CD4-positive, alpha-beta T cell treated with Interleukin-6 for 4 hours (primary cell): Measurements from ENCODE around the gene CNIH1.
"Not testable (repeated sequence)": the region's sequence is repeated elsewhere in the genome, so short reads cannot be mapped to it uniquely, and the experiment has no call there.

Experiments used
- DNase-seq: peaks from one replicate; pipeline ENCODE4 v3.0.0-alpha.2; 2020; ENCODE audit warnings: mixed read lengths

CNIH1 gene

DNA sequence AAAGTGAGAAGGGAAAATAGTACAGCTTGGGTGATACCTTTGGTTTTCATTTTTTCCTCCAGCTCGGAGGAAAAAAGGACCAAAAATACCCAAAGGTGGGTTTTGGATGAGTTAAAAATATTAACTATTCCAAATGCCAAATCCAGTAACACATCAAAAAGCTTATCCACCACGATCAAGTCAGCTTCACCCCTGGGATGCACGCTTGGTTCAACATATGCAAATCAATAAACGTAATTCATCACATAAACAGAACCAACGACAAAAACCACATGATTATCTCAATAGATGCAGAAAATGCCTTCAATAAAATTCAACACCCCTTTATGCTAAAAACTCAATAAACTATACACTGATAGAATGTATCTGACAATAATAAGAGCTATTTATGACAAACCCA is 62.3 kb downstream of the CNIH1 start:
- DNase-seq: not testable (repeated sequence)

DNA sequence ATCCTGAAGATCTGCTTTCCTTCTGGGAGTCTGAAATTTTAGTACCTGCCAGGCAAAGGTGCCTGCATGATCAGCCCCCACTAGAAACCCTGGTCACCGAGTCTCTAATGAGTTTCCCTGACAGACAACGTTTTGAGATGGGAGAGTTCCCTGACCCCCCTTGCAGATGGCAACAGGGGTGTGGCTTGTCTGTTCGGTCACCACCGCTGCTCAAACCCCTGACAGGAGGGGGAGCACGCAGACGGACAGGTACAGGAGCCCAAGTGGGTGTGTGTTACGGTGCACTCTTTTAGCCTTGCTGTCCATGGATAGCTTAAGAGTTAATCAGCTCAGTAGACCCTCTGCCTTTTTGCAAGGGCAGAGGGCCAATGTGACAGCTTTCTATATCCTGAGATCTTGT is 63.7 kb downstream of the CNIH1 start:
- no peak for DNase-seq

DNA sequence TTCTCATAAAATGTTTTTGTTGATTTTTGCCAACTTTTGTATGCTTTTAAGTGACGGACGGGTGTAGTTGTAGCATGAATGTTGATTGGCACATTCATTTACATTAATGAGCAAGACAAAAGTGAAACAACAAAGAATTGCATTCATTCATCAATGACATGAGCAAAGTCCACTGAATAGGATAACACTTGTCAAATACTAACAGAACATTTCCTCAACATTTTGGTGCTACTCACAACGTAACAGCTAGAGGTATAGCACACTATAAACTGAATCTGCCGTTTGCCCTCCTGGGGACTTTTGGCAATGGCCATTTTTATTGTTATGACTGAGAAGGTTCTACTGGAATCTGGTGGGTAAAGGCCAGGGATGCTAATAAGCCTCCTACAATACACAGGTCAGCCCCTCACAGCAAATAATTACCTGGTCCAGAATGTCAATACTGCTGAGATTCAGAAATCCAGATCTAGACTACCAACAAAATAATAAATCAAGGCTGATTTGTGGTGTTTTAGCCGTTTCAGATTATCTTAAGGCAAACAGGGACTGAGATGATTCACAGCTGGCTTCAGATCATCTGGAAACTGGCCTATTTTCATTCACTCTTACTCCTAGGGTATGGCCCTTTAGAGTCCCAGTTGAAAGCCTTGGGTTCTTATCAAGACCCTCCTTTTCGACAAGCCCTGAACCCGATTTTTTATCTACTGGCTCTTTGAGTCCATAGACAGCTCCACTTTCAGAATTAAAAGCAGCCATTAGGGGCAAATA is 66.9 kb downstream of the CNIH1 start:
- no peak for DNase-seq
